GM23338 (cell line): ENCODE results near the gene YJEFN3. TPM values are rescaled to one million over a fixed set of nuclear protein-coding genes. Genes with fewer than 3 reads are reported as not detected.
A peak's percentile ranks its signal among the peaks of the same experiment; 100 is the strongest.

ENCODE experiments used
- ATAC-seq: fragments of 200-7000 bp; cut with Tn5 transposase; 3 replicates; pipeline ENCODE4 v1.9.1; 2020
- DNase-seq: peaks from one replicate; pipeline ENCODE4 v3.0.0-alpha.2; 2015; ENCODE audit warnings: low spot score
- H2AFZ ChIP-seq: fragments of 200-600 bp; sonication (generic); 2 replicates; pipeline ENCODE4 v1.8.0; 2016; ENCODE audit warnings: antibody characterized with exemption, mild to moderate bottlenecking, moderate library complexity
- H3F3A ChIP-seq: fragments of 200-600 bp; sonication (generic); replicated peaks from 2 replicates; pipeline ENCODE4 v1.8.0; 2017; ENCODE audit warnings: antibody characterized with exemption, mixed run types, low read depth
- H3K27ac ChIP-seq: fragments of 200-600 bp; sonication (generic); 2 replicates; pipeline ENCODE4 v1.6.1; 2016; ENCODE audit warnings: low read depth
- H3K27me3 ChIP-seq: fragments of 200-600 bp; sonication (generic); 2 replicates; pipeline ENCODE4 v1.8.0; 2016; ENCODE audit warnings: mild to moderate bottlenecking, mixed run types, moderate library complexity; ENCODE audit not compliant: insufficient read depth
- H3K36me3 ChIP-seq: fragments of 200-600 bp; sonication (generic); 2 replicates; pipeline ENCODE4 v1.8.0; 2016; ENCODE audit warnings: mild to moderate bottlenecking; ENCODE audit not compliant: insufficient read depth
- H3K4me1 ChIP-seq: fragments of 200-600 bp; sonication (generic); 2 replicates; pipeline ENCODE4 v1.8.0; 2016; ENCODE audit warnings: mild to moderate bottlenecking, moderate library complexity; ENCODE audit not compliant: insufficient read depth
- H3K4me2 ChIP-seq: fragments of 200-600 bp; sonication (generic); 2 replicates; pipeline ENCODE4 v1.7.1; 2017; ENCODE audit warnings: mixed run types
- H3K4me3 ChIP-seq: fragments of 200-600 bp; sonication (generic); 2 replicates; pipeline ENCODE4 v1.6.1; 2016; ENCODE audit warnings: mixed run types
- H3K79me2 ChIP-seq: fragments of 200-600 bp; sonication (generic); replicated peaks from 2 replicates; pipeline ENCODE4 v1.8.0; 2017; ENCODE audit warnings: mild to moderate bottlenecking; ENCODE audit not compliant: insufficient read depth
- H3K9me2 ChIP-seq: fragments of 200-600 bp; sonication (generic); 2 replicates; pipeline ENCODE4 v1.8.0; 2017; ENCODE audit not compliant: insufficient read depth
- H4K20me1 ChIP-seq: fragments of 200-600 bp; sonication (generic); replicated peaks from 2 replicates; pipeline ENCODE4 v1.8.0; 2017; ENCODE audit warnings: mild to moderate bottlenecking; ENCODE audit not compliant: insufficient read depth
- H3K27ac Mint-ChIP-seq: 2 replicates; pipeline ENCODE4 v1.8.0; 2020; ENCODE audit warnings: inconsistent platforms, mild to moderate bottlenecking, moderate library complexity, mixed read lengths
- H3K27me3 Mint-ChIP-seq: 3 replicates; pipeline ENCODE4 v1.8.0; 2022; ENCODE audit warnings: low read depth, mild to moderate bottlenecking, moderate library complexity, mixed read lengths, inconsistent platforms; ENCODE audit not compliant: insufficient read depth, poor library complexity
- H3K36me3 Mint-ChIP-seq: 3 replicates; pipeline ENCODE4 v1.8.0; 2021; ENCODE audit warnings: low read depth, mild to moderate bottlenecking, inconsistent platforms, moderate library complexity, mixed read lengths
- H3K4me1 Mint-ChIP-seq: 3 replicates; pipeline ENCODE4 v1.8.0; 2020; ENCODE audit warnings: mild to moderate bottlenecking, inconsistent platforms, mixed read lengths
- H3K4me3 Mint-ChIP-seq: 3 replicates; pipeline ENCODE4 v1.8.0; 2021; ENCODE audit warnings: moderate library complexity, mild to moderate bottlenecking, inconsistent platforms, mixed read lengths
- H3K9me3 Mint-ChIP-seq: 3 replicates; pipeline ENCODE4 v1.8.0; 2020; ENCODE audit warnings: moderate library complexity, mild to moderate bottlenecking, inconsistent platforms, mixed read lengths
- CREB1 ChIP-seq: fragments of 250-450 bp; sonication (Bioruptor Pico); IDR thresholded peaks from 2 replicates; pipeline ENCODE4 v1.5.0; 2020; ENCODE audit warnings: low read depth, mild to moderate bottlenecking, moderate library complexity
- CTCF ChIP-seq, 2 experiments: fragments of 200-600 bp in 1 of 2; sonication (generic) in 1 of 2; conservative IDR thresholded peaks; 2 replicates each; pipeline versions ENCODE4 v1.5.1 to v1.6.1; 2016 to 2017; ENCODE audit warnings: antibody characterized with exemption in 2 of 2, low read depth in 2 of 2, mild to moderate bottlenecking in 2 of 2, moderate library complexity in 1 of 2
- EZH2 ChIP-seq: fragments of 200-600 bp; sonication (generic); IDR thresholded peaks from one replicate; pipeline ENCODE4 v1.8.0; 2017; ENCODE audit warnings: antibody characterized with exemption, mild to moderate bottlenecking, low read depth; ENCODE audit not compliant: unreplicated experiment
- EZH2phosphoT487 ChIP-seq: fragments of 200-600 bp; sonication (generic); IDR thresholded peaks from one replicate; pipeline ENCODE4 v1.8.1; 2018; ENCODE audit warnings: antibody characterized with exemption; ENCODE audit not compliant: unreplicated experiment
- JUNB ChIP-seq: IDR thresholded peaks from one replicate; pipeline ENCODE4 v1.6.1; 2016; ENCODE audit warnings: antibody characterized with exemption; ENCODE audit not compliant: unreplicated experiment
- NANOG ChIP-seq: IDR thresholded peaks from 2 replicates; pipeline ENCODE4 v1.6.1; 2016; ENCODE audit warnings: antibody characterized with exemption, borderline replicate concordance
- POLR2AphosphoS5 ChIP-seq: IDR thresholded peaks from 2 replicates; pipeline ENCODE4 v1.6.1; 2016; ENCODE audit warnings: antibody characterized with exemption, low read depth
- STAT1 ChIP-seq: IDR thresholded peaks from one replicate; pipeline ENCODE4 v1.6.1; 2016; ENCODE audit warnings: antibody characterized with exemption; ENCODE audit not compliant: unreplicated experiment
- ZNF114 ChIP-seq: fragments of 250-450 bp; sonication (Bioruptor Pico); IDR thresholded peaks from 2 replicates; pipeline ENCODE4 v1.5.0; 2020; ENCODE audit warnings: mild to moderate bottlenecking, moderate library complexity
- ZNF331 ChIP-seq: fragments of 250-450 bp; sonication (Bioruptor Pico); IDR thresholded peaks from 2 replicates; pipeline ENCODE4 v1.5.0; 2020; ENCODE audit warnings: low read depth, mild to moderate bottlenecking, moderate library complexity
- ZNF462 ChIP-seq: fragments of 250-450 bp; sonication (Bioruptor Pico); IDR thresholded peaks from 2 replicates; pipeline ENCODE4 v1.5.0; 2020; ENCODE audit warnings: mild to moderate bottlenecking, moderate library complexity
- polyA plus RNA-seq: library from polyadenylated mRNA; unstranded; fragments of >200 nt; fragmentation: Nextera tagmentation; extraction: Ambion mirVana; gene quantifications from 2 replicates; pipeline ENCODE4 v1.2.1, GENCODE V29; 2016
- total RNA-seq: library from RNA; depleted of rRNA; stranded (reverse); fragments of >200 nt; shearing (Covaris generic); gene quantifications from 2 replicates; pipeline ENCODE4 v1.2.3, GENCODE V29; 2014
- TF ChIP-seq, protein P1 (sequence below): IDR thresholded peaks from one replicate; pipeline ENCODE4 v1.6.1; 2018; ENCODE audit warnings: antibody characterized with exemption; ENCODE audit not compliant: unreplicated experiment

YJEFN3 gene
- total and polyA plus RNA-seq, 2 experiments from 2014 or later, result 3.5 to 6.5 TPM

GRCh38 chr19:19548915-19549759, 20.4 kb downstream of the YJEFN3 start (continued):
- no peak for TF ChIP-seq CREB1 (CRISPR knock-in tag)
- TF ChIP-seq ZNF462 (CRISPR knock-in tag), result no peak
- TF ChIP-seq EZH2, result no peak
- TF ChIP-seq NANOG, result no peak

DNA sequence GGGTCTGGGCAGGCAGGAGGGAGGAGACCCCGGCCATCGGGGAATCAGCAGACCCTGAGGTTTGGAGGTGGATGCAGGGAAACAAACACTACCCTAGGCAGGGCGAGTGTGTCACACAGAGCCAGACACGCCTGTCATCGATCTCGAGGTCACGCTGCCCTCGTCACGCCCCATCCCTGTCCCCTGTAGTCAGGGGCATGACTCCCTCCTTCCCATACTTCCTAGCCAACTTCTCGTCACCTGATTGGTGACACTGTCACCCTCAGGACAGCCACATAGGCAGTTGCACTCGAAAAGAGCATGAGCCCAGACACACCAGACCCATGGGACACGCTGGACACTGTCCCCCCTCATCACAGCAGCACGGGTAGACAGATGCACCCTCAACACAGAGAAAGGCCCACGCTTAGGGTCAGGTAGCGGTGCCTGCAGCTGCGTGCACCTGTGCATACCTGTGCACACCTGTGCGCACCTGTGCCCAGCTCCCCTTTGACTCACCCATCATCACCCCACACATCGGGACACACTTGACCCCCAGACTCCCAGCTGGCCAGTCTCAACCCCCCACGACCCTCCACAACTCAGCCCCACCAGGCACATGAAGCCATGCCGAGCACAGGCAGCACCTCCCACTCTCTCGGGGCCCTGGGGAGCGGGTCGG, 21.2 kb downstream of the YJEFN3 start:
- H3K27me3 ChIP-seq, result no peaks in the 10 kb centered on the region
- Mint-ChIP-seq H3K9me3 (no peaks in the 10 kb centered on the region; the same call in 1 of the 3 replicates), H3K27ac (0 out of 2 replicates have a peak overlapping the region, but pooled peaks have one; percentile 14), H3K4me3 (no peak overlapping the region), H3K27me3 (peaks cover 11% of the 10 kb centered on the region), H3K36me3 (no peaks in the 10 kb centered on the region; the same call in 2 of the 3 replicates), H3K4me1 (peaks cover 6% of the 10 kb centered on the region; the same call in 1 of the 3 replicates)
- no peak overlapping the region for H2AFZ ChIP-seq
- H3K36me3 ChIP-seq, result no peaks in the 10 kb centered on the region
- DNase-seq, result no peak
- no peaks in the 10 kb centered on the region for H3K9me2 ChIP-seq
- H3K27ac ChIP-seq, result no peak overlapping the region
- no peak overlapping the region for H3K4me2 ChIP-seq
- H4K20me1 ChIP-seq, result no peaks in the 10 kb centered on the region
- no peaks in the 10 kb centered on the region for H3K4me1 ChIP-seq
- H3K4me3 ChIP-seq, result no peak overlapping the region
- peaks cover 7% of the 10 kb centered on the region; the same call in 1 of the 2 replicates for H3F3A ChIP-seq
- no peaks in the 10 kb centered on the region for H3K79me2 ChIP-seq
- ATAC-seq, result no peak
- no peak for TF ChIP-seq ZNF114 (CRISPR knock-in tag)
- no peak for TF ChIP-seq STAT1
- TF ChIP-seq POLR2AphosphoS5, result no peak
- no peak for TF ChIP-seq ZNF331 (CRISPR knock-in tag)
- TF ChIP-seq EZH2phosphoT487, result no peak
- no peak for TF ChIP-seq CTCF (conservative IDR thresholded peaks at IDR 0.05; ENCODE audit: low read depth in 2 of 2)
- TF ChIP-seq EZH2, result no peak
- TF ChIP-seq JUNB, result no peak
- TF ChIP-seq, protein P1, sequence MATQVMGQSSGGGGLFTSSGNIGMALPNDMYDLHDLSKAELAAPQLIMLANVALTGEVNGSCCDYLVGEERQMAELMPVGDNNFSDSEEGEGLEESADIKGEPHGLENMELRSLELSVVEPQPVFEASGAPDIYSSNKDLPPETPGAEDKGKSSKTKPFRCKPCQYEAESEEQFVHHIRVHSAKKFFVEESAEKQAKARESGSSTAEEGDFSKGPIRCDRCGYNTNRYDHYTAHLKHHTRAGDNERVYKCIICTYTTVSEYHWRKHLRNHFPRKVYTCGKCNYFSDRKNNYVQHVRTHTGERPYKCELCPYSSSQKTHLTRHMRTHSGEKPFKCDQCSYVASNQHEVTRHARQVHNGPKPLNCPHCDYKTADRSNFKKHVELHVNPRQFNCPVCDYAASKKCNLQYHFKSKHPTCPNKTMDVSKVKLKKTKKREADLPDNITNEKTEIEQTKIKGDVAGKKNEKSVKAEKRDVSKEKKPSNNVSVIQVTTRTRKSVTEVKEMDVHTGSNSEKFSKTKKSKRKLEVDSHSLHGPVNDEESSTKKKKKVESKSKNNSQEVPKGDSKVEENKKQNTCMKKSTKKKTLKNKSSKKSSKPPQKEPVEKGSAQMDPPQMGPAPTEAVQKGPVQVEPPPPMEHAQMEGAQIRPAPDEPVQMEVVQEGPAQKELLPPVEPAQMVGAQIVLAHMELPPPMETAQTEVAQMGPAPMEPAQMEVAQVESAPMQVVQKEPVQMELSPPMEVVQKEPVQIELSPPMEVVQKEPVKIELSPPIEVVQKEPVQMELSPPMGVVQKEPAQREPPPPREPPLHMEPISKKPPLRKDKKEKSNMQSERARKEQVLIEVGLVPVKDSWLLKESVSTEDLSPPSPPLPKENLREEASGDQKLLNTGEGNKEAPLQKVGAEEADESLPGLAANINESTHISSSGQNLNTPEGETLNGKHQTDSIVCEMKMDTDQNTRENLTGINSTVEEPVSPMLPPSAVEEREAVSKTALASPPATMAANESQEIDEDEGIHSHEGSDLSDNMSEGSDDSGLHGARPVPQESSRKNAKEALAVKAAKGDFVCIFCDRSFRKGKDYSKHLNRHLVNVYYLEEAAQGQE, result no peak
- TF ChIP-seq NANOG, result no peak
- no peak for TF ChIP-seq CREB1 (CRISPR knock-in tag)
